Brain pericyte (primary cell): ENCODE results near the gene PRAMEF13.
"Not testable (repeated sequence)": the region's sequence is repeated elsewhere in the genome, so short reads cannot be mapped to it uniquely, and the experiment has no call there.

ENCODE experiments used
- DNase-seq: peaks from one replicate; pipeline ENCODE4 v3.0.0-alpha.2; 2012; ENCODE audit warnings: low read depth, low spot score

PRAMEF13 gene

GRCh38 chr1:13171548-13171947, 29.7 kb downstream of the PRAMEF13 start, which contains the start of gene PRAMEF9:
PRAMEF9 (plus strand) TSS chr1:13171848; CDS start chr1:13175281, 3,433 bp downstream.
- not testable (repeated sequence) for DNase-seq

GRCh38 chr1:13165531-13165930, 35.7 kb downstream of the PRAMEF13 start, which contains the start of gene HNRNPCL4:
HNRNPCL4 (minus strand) TSS chr1:13165631; CDS start chr1:13165467, 164 bp downstream.
- DNase-seq, result not testable (repeated sequence)

- DNase-seq, result not testable (repeated sequence)
These were observed 45.3 kb downstream of the PRAMEF13 start, which contains the start of gene PRAMEF26 for GRCh38 chr1:13155909-13156308. PRAMEF26 (minus strand) TSS chr1:13156009; CDS start chr1:13153095, 2,914 bp downstream.
